Measurements from ENCODE around the gene FAT1.
A peak's percentile ranks its signal among the peaks of the same experiment; 100 is the strongest.
"Not testable (repeated sequence)": the region's sequence is repeated elsewhere in the genome, so short reads cannot be mapped to it uniquely, and the experiment has no call there.

FAT1 gene

GRCh38 chr4:186659935-186660334 lies 63.7 kb downstream of the FAT1 start:
- TF ChIP-seq, protein P1, sequence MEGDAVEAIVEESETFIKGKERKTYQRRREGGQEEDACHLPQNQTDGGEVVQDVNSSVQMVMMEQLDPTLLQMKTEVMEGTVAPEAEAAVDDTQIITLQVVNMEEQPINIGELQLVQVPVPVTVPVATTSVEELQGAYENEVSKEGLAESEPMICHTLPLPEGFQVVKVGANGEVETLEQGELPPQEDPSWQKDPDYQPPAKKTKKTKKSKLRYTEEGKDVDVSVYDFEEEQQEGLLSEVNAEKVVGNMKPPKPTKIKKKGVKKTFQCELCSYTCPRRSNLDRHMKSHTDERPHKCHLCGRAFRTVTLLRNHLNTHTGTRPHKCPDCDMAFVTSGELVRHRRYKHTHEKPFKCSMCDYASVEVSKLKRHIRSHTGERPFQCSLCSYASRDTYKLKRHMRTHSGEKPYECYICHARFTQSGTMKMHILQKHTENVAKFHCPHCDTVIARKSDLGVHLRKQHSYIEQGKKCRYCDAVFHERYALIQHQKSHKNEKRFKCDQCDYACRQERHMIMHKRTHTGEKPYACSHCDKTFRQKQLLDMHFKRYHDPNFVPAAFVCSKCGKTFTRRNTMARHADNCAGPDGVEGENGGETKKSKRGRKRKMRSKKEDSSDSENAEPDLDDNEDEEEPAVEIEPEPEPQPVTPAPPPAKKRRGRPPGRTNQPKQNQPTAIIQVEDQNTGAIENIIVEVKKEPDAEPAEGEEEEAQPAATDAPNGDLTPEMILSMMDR (IDR thresholded peaks at IDR 0.05; ENCODE audit: insufficient read depth, low read depth, low read length, missing control alignments), result no peak
- H3K4me3 ChIP-seq (ENCODE audit: low read length), result no peak overlapping the region
- DNase-seq (ENCODE audit: low read depth), result no peak

- H3K4me3 ChIP-seq (ENCODE audit: low read length); DNase-seq (ENCODE audit: low read depth): not testable (repeated sequence)
These were observed 64.2 kb downstream of the FAT1 start for GRCh38 chr4:186659456-186659855.

DNA sequence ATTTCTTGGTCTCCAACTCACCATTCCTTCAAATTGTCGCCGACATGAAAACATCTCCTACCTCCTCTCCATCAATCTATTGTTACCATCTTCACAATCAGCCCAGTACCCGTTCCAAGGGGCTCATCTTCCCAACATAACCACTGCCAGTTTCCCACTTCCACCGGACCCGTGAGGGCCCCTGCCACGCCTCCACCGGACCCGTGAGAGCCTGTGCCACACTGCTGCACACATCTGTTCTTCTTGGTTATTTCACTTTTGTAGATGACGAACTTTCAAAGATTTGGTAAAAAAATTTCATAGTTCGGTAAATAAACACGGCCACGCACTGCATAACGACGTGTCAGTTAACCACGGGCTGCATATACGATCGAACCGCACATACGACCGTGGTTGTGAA lies 65.0 kb downstream of the FAT1 start:
- no peak overlapping the region for H3K4me3 ChIP-seq (ENCODE audit: low read length)
- TF ChIP-seq, protein P1 (IDR thresholded peaks at IDR 0.05; ENCODE audit: insufficient read depth, low read depth, low read length, missing control alignments), result no peak
- DNase-seq (ENCODE audit: low read depth), result no peak

- TF ChIP-seq, protein P1 (IDR thresholded peaks at IDR 0.05; ENCODE audit: insufficient read depth, low read depth, low read length, missing control alignments), result no peak
- H3K4me3 ChIP-seq (ENCODE audit: low read length), result no peak overlapping the region
- peak; percentile 63 for DNase-seq (ENCODE audit: low read depth)
These were observed 65.9 kb downstream of the FAT1 start for GRCh38 chr4:186657764-186658163.

GRCh38 chr4:186653969-186654368 lies 69.7 kb downstream of the FAT1 start:
- TF ChIP-seq, protein P1 (IDR thresholded peaks at IDR 0.05; ENCODE audit: insufficient read depth, low read depth, low read length, missing control alignments), result no peak
- H3K4me3 ChIP-seq (ENCODE audit: low read length), result no peak overlapping the region
- DNase-seq (ENCODE audit: low read depth), result no peak

- TF ChIP-seq, protein P1 (IDR thresholded peaks at IDR 0.05; ENCODE audit: insufficient read depth, low read depth, low read length, missing control alignments), result no peak
- DNase-seq (ENCODE audit: low read depth), result peak; percentile 52
- no peak overlapping the region for H3K4me3 ChIP-seq (ENCODE audit: low read length)
These were observed 72.0 kb downstream of the FAT1 start for GRCh38 chr4:186651624-186652023.

- TF ChIP-seq, protein P1 (IDR thresholded peaks at IDR 0.05; ENCODE audit: insufficient read depth, low read depth, low read length, missing control alignments), result no peak
- no peak overlapping the region for H3K4me3 ChIP-seq (ENCODE audit: low read length)
- DNase-seq (ENCODE audit: low read depth), result no peak
These were observed 72.5 kb downstream of the FAT1 start for GRCh38 chr4:186651181-186651603.

Measured in epithelial cell of esophagus (primary cell).